ENCODE results near the gene INAFM1.
"Not testable (repeated sequence)": the region's sequence is repeated elsewhere in the genome, so short reads cannot be mapped to it uniquely, and the experiment has no call there.

Gene INAFM1

GRCh38 chr19:47270408-47270807, 4.3 kb upstream of the INAFM1 start:
- no peak for DNase-seq

DNA sequence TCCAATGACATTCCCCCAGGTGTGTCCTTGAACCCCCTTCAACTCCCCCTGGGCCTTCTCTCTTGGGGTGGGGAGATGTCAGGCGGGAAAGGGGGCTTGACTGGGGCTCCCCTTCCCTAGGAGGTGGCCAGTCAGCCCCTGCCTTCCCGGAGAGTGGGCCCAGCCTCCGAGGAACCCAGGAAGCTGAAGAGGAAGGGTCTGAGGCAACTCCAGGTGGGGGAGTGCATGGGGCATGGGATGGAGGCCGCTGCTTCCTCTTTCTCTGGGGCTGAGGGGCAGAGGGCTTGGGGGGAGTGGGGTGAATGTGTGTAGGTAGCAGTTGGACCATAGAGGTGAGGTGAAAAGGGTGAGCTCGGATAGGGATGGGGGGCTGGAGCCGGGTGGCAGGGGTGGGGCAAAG, 2.7 kb upstream of the INAFM1 start:
- no peak for DNase-seq

DNA sequence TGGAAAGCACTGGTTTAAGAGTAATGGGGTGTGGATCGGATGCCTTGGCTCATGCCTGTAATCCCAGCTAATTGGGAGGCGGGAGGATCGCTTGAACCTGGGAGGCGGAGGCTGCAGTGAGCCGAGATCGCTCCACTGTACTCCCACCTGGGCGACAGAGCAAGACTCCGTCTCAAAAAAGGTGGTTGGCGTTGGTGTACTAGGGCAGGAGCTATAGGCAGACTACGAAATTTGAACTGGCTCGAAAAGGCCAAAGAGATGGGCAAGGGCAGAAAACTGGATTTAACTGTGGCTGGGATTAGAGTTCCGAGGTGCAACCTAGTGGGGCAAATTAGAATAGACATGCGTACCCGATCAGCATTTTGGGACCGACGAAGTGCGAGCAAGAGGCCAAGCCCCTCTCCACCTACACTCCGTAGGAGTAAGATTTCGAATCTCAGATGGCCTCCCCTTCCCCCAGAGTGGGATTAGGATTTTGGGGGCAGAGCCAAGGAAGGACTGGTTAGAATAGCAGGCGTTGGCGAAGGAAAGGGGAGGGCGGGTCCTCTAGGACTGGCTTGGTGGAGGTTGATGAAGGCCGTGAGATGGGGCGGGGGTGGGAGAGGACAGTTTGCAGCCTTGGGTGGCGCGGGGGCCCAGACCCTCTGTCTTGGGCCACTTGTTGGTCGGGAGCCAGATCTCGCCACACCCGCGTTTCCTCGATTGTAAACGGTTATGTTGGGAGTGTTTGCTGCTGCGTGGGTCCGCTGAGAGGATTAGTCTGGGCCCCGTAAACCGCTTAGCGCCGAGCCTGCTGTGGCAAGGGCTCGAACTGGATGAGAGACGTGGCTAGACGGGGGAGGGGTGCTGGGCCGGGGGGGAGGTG, 2.0 kb upstream of the INAFM1 start:
- no peak for DNase-seq

- DNase-seq, result peak; percentile 68
Observed at GRCh38 chr19:47273313-47274070, 1.2 kb upstream of the INAFM1 start.

- no peak for DNase-seq
Observed at GRCh38 chr19:47274891-47275761, 441 bp downstream of the INAFM1 start.

- no peak for DNase-seq
Observed at GRCh38 chr19:47275791-47276461, 1.2 kb downstream of the INAFM1 start.

DNA sequence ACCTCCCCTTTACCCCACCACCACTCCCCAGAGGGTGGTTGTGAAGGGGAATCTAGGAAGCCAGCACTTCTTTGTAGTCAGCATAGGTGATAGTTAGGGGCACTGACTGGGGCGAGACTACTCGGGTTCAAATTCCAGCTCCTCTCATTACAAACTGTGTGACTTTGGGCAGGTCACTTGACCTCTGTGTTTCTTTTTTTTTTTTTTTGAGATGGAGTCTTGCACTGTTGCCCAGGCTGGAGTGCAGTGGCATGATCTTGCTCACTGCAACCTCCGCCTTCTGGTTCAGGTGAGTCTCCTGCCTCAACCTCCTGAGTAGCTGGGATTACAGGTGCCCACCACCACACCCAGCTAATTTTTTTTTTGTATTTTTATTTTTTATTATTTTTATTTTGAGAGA, 1.8 kb downstream of the INAFM1 start:
- DNase-seq, result not testable (repeated sequence)

GRCh38 chr19:47280183-47280797, 5.6 kb downstream of the INAFM1 start:
- no peak for DNase-seq

GRCh38 chr19:47283405-47284059, 8.8 kb downstream of the INAFM1 start:
- no peak for DNase-seq

DNA sequence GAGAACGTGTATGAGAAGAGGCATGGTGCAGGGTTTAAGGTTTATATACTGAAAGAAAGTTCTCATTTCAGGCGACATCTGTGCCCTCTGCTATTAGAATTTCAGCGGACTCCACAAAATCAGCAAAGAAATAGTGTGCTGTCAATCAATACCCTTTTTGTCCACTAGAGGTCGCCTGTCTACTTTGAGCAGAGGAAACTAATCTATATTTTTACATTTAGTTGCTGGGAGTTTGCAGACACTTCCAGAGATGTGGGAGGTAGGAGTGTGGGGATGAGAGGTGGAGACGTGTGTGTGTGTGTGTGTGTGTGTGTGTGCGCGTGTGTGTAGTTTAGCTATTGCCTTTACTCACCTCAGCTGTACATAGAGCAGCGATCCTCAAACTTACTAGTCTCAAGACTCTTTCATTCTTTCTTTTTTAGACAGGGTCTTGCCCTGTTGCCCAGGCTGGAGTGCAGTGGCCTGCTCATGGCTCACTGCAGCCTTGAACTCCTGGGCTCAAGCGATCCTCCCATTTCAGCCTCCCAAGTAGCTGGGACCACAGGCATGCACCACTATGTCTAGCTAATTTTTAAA, 9.7 kb downstream of the INAFM1 start:
- DNase-seq, result peak; percentile 64

- DNase-seq, result peak; percentile 76
Observed at GRCh38 chr19:47296036-47296435, 21.4 kb downstream of the INAFM1 start.

DNA sequence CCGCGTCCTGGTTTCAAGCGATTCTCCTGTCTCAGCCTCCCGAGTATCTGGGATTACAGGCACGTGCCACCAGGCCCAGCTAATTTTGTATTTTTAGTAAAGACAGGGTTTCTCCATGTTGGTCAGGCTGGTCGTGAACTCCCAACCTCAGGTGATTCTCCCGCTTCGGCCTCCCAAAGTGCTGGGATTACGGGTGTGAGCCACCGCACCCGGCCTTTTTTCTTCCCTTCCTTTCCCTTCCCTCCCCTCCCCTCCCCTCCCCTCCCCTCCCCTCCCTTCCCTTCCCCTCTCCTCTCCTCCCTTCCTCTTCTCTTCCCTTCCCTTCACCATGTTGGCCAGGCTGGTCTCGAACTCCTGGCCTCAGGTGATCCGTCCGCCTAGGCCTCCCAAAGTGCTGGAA, 26.2 kb downstream of the INAFM1 start:
- not testable (repeated sequence) for DNase-seq

DNA sequence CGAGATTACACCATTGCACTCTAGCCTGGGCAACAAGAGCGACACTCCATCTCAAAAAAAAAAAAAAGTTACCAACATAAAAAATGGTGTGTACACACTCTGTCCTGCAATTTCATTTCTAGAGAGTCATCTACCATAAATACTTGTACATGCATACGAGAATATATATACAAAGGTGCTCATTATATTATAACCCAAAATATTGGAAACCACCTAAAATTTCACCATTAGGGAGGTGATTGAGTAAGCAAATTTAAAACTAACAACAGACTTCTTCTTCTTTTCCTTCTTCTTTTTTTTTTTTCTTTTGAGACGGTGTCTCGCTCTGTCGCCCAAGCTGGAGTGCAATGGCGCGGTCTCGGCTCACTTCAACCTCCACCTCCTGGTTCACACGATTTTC, 27.6 kb downstream of the INAFM1 start:
- no peak for DNase-seq

DNA sequence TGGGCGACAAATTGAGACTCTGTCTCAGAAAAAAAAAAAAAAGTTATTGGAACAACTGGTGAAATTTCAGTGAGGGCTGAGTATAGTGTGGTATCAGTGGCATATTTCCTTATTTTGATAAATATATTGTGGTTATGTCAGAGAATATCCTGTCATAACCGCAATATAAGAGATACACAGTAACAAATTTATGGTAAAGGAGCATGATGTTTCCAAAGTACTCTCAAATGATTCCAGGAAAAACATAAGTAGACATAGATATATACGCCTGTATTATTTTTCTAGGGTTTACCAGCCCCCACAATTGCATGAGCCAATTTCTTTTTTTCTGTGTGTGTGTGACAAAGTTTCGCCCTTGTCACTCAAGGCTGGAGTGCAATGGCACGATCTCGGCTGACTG, 29.3 kb downstream of the INAFM1 start:
- DNase-seq, result no peak

DNA sequence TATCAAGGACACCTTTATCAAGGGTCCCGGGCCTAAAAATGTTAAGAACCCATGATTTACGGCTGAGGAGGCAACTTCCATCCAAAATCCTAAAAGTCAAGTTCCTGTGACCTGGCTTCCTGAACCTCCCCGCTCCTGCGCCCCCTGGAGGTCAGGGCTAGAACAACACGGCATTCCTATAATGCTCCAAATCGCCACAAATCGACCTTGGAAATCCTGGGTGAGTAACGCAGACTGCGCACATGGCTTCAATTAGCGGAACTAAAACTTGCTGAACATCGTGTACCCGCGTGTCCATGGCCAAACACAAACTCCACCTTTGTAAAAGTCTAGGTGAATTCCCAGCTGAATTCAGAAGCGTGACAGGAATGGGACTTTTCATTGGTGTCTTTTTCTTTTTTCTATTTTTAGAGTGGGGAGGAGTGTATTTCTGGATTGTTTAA, 30.6 kb downstream of the INAFM1 start:
- peak; percentile 58 for DNase-seq

- DNase-seq, result no peak
Observed at GRCh38 chr19:47306303-47306702, 31.6 kb downstream of the INAFM1 start.

- no peak for DNase-seq
Observed at GRCh38 chr19:47309038-47309437, 34.4 kb downstream of the INAFM1 start.

- DNase-seq, result no peak
Observed at GRCh38 chr19:47309608-47310007, 34.9 kb downstream of the INAFM1 start, which contains the start of gene C5AR1. Gene C5AR1 (plus strand): TSS chr19:47309861. CDS start chr19:47309896, 35 bp downstream.

DNA sequence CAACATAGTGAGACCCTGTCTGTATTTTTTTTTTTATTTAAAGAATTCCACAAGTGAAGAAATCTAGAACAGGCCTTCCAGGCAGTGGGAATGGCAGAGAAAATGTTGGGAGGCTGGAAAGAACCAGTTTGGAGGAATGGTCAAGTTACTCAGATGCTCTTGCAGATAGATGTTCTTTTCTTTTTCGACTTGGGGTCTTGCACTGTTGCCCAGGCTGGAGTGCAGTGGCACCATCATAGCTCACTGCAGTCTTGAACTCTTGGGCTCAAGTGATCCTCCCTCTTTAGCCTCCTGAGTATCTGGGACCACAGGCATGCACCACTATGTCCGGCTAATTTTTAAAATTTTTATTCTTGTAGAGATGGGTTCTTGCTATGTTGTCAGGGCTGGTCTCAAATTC, 35.6 kb downstream of the INAFM1 start:
- DNase-seq, result no peak

GRCh38 chr19:47310819-47311218, 36.1 kb downstream of the INAFM1 start:
- peak; percentile 55 for DNase-seq

Measured in NCI-H1694 treated with DMSO at 0.1 percent for 48 hours (cell line).